ENCODE results near the gene ABCC11.
"Not testable (repeated sequence)": the region's sequence is repeated elsewhere in the genome, so short reads cannot be mapped to it uniquely, and the experiment has no call there.

The ABCC11 gene

DNA sequence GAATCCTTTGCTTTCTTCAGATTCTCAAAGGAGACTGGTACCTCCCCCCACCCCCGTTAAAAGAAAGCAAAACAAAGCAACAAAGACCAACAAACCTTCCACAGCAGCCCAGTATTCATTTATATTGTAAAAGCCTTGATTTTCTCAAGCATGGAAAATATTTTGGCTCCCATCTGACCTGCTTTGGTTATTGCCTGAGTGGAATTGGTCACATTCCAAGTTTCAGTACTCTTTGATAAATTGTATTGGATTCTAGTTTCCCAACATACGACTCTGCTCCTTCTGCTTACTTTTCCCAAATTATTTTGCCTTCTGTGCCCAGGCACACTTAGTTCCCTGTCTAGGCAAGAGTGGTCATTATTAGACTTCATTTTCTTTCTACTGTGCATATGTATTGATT is 1.3 kb downstream of the ABCC11 start:
- no peak for DNase-seq (ENCODE audit: low spot score)

DNA sequence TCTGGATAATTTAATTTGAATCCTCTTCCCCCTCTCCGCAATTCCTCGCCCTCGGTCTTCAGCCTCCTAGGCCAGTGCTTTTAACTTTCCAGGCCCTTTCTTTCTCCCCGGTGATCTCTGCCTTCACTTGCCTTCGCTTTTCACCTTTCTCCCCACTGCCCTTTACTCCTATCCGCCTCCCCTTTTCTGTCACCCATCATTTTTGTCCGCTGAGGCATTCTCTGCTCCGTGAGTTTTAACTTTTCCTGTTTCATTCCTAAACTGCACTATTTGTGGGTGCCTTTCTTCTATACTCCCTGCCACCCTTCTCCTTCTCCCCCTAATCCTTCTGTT is 2.5 kb downstream of the ABCC11 start:
- DNase-seq (ENCODE audit: low spot score) = no peak

DNA sequence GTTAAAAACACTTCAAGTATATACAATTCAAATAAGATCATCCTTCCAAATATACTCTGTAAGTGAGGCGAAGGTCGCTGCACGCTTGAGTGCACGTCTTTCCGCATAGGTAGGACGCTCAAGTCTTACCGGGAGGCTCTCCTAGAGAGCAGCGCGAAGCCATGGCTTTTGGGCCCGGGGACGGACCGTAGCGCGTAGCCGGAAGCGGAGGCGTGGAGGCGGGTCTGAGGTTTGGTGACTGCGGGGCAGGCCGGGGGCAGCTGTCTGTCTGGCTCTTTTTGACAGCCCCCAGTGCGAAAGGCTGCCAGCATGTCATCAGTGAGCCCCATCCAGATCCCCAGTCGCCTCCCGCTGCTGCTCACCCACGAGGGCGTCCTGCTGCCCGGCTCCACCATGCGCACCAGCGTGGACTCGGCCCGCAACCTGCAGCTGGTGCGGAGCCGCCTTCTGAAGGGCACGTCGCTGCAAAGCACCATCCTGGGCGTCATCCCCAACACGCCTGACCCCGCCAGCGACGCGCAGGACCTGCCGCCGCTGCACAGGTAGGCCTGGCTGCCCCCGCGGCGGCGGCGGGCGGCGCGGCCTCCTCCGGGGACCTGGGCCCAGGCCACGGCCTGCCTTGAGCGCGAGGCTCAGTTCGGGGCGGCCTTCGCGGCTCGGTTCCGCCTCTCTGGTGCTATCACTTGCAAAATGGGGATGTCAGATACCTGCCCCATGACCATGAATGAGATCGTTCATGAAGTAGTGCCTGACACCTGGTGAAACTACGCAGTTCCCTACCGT is 3.1 kb downstream of the ABCC11 start, which contains the start of gene LONP2:
Gene LONP2, plus strand, starts transcription at position 221 of the 783 bp plus-strand sequence. Its CDS starts 89 bp downstream, at position 310.
- DNase-seq (ENCODE audit: low spot score) = peak; percentile 93

DNA sequence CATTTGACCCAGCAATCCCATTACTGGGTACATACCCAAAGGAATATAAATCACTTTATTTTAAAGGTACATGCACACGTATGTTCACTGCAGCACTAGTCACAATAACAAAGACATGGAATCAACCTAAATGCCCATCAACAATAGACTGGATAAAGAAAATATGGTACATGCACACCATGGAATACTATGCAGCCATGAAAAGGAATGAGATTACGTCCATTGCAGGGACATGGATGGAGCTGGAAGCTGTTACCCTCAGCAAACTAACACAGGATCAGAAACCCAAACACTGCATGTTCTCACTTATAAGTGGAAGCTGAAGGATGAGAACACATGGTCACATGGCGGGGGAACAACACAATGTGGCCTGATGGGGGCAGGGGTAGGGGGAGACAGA is 7.2 kb downstream of the ABCC11 start:
- not testable (repeated sequence) for DNase-seq (ENCODE audit: low spot score)

DNA sequence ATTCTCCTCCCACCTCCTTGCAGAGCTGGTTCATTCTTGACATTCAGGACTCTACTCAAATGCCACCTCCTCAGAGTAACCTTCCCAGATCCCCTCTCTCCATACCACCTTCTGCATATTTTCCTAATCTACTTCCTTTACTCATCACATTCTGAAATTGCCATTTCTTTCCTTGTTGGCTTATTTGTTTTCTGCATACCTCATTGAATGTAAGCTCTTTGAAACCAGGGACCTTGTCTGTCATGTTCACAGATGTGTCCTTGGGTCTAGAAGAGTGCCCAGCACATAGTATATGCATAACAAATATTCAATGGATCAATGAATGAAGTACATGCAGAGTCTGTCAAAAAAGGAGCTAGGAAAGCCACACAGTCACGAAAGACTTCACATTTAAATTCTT is 11.1 kb downstream of the ABCC11 start:
- DNase-seq (ENCODE audit: low spot score) = no peak

DNA sequence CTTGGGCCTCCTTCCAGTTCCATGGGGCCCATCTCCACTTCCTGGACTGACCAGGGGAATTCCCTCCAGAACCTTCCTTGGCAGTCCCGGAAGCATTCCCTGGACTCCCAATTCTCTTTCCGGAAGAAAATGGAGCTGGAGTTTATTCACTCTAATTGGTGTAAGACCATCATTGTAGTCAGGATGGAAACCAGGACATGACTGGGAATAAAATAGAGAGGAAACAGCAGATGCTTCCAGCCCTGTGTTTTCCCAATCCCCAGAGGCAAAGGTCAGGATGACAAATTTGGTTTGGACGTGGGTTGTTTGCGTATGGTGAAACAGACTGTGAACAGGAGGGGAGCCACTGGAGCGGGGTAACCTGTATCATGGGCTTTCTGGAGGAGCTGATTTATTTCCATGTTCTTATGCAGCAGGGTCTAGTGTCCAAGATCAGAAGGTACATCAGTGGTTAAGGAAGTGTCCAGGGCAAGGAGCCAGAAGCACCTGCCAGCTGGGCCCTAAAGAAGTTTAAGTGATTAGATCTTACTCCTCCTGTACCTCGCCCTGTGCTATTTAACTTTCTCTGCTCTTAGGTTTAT is 11.7 kb downstream of the ABCC11 start:
- no peak for DNase-seq (ENCODE audit: low spot score)

DNA sequence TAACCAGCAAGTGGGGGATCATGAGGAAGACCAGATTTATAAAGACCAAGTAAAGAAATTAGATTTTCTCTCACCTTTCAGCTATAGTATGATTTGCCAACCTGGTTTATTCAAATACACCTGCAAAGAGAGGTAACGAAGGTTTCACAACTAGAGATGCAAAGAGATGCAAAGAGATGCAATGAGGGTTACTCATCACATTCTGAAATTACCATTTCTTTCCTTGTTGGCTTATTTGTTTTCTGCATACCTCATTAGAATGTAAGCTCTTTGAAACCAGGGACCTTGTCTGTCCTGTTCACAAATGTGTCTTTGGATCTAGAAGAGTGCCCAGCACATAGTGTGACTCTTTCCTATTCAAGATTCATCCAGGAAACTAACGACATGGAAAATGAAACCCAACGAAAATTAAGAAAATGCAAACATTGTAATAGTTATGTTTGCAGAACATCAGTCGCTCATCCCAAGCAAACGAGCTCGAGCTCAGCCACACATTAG is 12.2 kb downstream of the ABCC11 start:
- no peak for DNase-seq (ENCODE audit: low spot score)

DNA sequence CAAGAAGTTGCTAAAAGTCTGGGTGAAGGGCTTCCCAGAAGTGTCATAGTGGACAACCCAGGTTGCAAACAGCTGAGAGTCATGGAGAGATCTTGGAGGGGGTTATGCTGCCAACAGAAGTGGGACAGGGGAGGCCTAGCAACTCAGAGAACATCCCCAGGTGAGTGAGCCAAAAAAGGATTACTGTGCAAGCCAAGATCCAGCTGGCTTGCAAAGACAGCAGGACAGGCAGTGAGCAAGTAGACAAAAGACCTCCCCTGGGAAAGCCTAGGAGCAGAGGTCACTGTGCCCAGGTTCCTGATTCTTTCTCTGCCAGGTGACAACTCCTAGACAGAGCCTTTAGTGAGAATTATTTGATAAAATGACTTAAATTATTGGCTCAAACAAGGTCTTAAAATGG is 12.7 kb downstream of the ABCC11 start:
- DNase-seq (ENCODE audit: low spot score) = no peak

DNA sequence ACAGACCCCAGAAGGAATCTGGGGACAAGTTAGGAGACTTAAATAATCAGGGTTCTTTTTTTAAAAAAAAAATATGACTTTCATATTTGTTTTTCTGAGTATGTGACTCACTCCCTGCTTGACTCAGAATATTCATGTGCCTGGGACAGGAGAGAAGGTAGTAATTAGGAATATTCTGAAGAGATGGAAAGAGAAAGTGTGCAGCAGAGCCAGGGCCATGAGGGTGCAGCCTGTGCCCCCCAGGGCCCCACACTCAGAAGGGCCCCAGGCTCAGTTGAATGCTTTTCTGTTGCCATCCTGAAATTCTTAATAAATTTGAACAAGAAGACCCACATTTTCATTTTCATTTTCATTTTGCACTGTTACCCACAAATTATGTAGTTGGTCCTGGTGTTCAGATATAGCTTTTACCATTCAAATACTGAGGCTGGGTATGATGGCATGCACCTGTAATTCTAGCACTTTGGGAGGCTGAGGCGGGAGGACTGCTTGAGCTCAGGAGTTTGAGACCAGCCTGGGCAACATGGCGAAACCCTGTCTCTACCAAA is 14.8 kb downstream of the ABCC11 start:
- no peak for DNase-seq (ENCODE audit: low spot score)

DNA sequence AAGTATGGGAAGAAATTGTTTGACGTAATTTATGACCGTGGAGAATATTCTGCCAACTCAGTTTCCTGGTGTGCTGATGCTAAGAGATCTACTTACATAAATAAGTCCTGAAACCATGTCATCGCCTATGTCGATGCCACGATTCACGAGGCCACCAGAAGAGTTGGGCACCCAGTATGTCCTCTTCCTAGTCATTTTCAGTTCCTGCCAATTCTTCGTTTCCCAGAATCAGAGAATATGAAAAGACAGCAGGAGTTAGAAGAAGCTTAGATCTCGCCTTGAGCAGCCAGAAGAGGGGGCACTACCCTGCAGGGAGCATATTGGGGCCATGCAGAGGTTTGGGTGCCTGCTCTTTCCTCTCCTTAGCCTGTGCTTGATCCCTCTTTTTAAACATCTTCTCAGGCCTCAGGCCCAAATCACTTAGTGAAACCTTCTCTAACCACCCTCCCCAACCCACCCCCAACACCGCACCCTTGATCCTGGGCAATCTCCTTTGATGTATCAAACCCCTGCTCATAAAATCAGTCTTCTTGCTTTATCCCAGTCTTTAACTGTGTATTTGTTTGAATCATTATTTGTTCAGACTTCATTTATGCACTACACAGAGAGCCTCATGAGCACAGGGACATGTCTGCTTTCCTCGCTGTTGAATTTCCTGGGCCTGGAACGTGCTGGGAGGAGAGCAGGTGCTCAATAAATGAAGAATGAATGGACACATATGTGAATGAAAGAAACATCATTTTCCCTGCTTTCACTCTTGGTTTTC is 15.4 kb downstream of the ABCC11 start:
- peak; percentile 24 for DNase-seq (ENCODE audit: low spot score)

DNA sequence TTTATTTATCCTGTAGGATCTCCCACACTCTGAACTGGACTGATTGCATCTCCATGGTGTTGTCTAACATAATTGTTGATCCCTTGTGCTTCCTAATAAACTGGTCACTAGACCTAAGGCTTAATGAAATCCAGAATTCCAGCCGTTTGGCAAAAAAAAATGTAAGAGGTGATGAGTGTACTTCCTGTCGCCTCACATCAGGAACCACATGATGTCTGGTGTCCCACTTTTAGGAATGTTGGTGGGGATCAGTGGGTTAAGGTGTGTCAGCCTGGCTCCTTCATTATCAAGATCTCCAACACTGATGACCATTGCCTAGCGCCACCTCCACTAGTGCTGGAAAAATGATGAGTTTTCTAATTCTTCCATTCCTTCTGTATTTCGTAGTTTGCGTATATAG is 21.9 kb downstream of the ABCC11 start:
- peak; percentile 22 for DNase-seq (ENCODE audit: low spot score)

DNA sequence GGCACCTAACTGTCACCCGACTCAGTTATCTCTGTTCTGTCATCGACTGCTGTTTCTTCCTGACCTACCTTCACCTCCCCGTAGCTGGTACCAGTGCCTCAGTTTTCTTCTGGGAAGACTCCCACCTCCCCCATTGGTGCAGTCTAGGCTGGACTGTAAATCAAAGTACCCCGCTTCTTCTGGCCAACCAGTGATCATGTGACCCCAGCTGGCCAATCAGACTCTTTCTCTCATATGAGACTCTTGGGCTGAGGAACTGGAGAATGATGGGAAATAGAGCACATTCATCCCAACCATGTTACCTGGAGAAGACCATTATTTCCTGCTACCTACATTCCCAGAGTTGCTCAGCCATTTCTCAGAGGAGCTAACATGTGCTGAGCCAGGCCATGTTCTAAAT is 23.8 kb downstream of the ABCC11 start:
- DNase-seq (ENCODE audit: low spot score) = no peak

DNA sequence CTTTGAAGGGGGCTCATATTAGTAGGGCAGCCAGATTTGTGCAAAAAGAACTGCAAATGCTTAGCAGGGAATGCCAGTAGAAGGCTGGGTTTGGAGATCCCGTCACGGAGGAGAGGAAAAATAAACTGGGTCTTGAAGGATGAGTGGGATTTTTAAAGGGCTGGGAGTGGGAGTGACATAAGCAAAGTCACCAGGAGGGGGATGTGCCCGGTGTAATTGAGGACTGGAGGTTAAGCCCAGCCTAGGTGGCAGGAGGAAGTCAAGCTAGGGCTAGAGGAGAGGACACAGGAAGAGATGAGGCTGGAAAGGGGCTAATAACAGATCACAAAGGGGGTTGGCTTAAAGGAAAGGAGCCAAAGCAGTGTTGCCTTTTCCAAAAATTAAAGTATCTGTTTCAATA is 26.4 kb downstream of the ABCC11 start:
- no peak for DNase-seq (ENCODE audit: low spot score)

DNA sequence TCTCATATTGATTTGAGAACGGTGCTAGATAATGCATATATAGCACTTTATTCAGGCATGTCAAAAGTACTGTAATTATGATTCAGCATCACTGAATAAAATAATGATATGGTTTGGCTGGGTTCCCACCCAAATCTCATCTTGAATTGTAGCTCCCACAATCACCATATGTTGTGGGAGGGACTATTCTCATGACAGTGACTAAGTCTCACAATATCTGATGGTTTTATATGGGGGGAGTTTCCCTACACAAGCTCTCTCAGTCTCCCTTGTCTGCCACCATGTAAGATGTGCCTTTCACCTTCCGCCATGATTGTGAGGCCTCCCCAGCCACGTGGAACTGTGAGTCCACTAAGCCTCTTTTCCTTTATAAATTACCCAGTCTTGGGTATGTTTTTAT is 28.9 kb downstream of the ABCC11 start:
- DNase-seq (ENCODE audit: low spot score) = no peak

DNA sequence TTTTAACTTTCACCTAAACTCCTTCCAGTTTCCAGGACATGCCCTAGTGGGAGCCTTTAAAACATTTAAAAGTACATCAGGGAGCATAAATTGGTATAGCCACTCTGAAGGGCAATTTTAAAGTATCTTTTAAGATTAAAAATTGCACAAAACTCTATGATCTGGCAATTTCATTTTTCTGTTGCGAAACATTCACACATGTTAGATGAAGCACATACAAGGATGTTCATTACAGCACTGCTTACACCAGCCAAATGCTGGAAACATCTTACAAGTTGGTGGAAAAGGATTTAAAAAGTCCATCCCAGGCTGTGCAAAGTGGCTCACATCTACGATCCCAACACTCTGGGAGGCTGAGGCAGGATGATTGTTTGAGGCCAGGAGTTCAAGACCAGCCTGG is 29.6 kb downstream of the ABCC11 start:
- no peak for DNase-seq (ENCODE audit: low spot score)

DNA sequence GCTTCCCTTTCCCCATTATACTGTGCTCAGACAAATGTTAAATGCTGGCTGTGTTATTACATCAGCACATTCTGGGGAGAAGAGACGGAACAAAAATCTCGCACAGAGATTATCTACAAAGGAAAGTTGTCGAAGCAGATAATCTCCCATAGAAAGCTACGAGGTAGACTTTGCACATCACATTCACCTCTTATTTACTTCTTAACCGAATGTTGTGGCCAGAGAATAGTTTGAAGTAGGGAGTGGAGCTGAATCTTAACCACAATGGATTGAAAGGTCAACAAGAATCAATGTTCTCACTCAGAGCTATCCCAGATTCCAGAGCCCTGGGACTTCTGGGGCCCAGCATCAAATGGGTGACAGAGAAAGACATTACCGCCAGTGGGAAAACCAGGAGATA is 31.6 kb downstream of the ABCC11 start:
- DNase-seq (ENCODE audit: low spot score) = no peak

DNA sequence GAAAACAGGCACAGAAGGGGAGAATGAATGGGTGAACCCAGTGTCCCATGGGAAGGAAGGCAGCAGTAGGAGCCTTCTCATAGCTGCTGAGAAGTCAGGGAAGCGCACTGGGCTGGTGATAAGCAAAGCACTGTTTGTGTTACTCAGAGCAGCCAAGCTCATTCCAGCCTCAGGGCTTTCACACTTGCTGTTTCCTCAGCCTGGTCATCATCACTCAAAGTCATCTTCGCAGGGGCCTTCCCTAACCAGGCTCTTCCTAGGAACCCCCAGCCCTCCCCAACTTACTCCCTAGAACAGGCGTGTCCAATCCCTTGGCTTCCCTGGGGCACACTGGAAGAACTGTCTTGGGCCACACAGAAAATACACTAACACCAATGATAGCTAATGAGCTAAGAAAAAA is 35.3 kb downstream of the ABCC11 start:
- no peak for DNase-seq (ENCODE audit: low spot score)

DNA sequence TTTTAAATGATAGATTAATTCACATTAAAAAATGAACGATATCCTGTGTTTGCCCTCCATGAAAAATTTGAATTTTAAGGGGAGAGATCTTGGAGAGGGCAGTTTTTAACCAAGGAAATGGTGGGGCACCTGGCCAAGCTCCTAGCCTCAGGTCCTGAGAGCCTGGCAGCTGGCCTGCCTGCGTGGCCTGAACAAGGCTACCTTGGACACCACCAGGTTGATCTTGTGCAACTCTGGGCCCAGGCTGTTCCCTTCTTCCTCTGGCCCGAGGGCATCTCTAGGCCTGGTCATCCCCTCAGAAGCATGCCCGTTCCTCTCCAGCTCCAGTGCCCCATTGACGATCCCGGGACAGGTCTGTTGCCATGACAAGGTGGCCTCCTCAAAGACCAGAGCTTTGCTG is 36.6 kb downstream of the ABCC11 start:
- no peak for DNase-seq (ENCODE audit: low spot score)

DNA sequence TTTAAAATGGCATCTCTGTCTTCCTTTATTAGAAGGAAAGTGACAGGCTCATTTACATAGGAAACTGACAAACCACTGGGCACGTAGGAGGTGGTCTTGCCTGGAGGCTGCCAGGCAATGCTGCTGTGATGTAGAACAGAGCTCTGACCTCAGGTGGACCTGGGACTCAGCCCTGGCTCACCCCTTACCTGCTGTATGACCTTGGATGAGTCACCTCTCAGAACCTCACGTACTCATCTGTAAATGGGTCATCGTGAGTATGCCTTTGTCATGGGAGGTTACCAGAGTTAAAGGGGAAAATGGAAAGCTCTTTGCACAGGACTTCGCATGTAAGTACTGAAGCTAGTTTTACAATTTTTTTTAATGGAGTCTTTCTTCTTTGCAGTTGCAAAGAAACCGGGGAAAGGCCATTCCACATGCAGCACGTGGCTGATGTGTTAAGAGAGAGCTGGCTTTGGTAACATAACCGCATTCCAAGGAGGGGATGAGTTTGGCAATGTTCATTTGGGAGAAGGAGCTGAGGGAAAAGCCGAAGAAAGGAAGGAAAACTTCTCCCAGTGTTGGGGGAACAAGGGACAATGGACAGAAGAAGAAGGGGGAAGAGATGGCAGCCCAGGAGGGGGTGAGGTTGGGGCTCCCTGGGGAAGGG is 40.6 kb downstream of the ABCC11 start:
- peak; percentile 27 for DNase-seq (ENCODE audit: low spot score)

DNA sequence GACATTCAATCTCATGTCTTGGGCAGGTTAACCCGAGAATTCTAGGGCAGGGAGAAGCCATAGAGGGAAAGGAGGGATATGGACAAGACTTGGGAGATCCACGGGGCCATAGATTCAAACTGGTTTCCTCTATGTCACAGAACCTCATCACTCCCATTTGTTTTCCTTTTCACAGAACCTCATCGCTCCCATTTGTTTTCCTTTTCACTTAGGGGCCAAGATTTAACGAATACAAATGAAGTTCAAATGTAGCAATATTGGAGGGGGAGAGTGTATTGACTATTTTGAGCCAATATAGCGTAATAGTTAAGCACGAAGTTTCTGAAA is 42.6 kb downstream of the ABCC11 start:
- no peak for DNase-seq (ENCODE audit: low spot score)

DNA sequence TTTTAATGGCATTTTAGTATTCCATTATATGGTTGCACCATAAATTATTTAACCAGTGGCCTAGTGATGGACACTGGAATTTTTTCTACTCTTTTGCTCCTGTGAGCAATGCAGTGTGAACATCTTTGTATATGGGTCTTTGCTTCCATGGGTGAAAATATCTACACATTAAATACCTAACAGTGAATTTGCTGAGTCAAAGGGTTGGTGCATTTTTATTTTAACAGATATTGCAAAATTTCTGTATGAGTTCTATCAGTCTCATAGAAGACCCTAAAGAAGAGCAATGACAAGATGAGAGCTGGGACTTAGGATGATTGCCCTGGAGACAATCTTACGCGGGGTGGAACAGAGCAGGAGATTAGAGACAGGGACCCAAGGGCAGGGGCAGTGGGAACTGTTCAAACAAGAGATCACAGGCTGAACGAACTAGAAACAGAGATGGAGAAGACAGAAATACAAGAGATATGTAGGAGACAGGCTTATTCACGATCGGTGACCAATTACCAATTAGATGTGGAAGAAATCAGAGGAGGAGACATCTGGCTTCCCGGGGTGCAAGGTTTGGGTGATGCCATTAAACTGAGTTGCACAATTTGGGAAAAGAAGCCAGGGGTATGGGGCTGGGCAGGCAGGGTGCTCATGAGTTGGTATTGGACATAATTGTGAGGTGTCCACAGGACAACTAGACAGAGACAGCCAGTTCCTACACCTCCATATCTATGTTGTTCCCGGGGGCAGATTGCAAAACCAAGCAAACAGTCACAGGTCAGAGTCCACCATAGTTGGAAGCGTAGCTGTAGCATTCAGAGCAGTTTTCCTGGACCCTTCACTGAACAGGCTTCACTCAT is 43.1 kb downstream of the ABCC11 start:
- no peak for DNase-seq (ENCODE audit: low spot score)
